Measurements from ENCODE around the gene HLCS.

Gene HLCS

GRCh38 chr21:36841866-36842265 is 124.6 kb downstream of the HLCS start:
- H3K27me3 ChIP-seq (ENCODE audit: control insufficient read depth in 5 of 5, insufficient read depth in 4 of 5, low read length in 5 of 5) = no peaks in the 10 kb centered on the region
- H3K9me3 ChIP-seq (ENCODE audit: control insufficient read depth in 5 of 5, low read length in 5 of 5) = no peaks in the 10 kb centered on the region
- H3K9ac ChIP-seq (ENCODE audit: low read length in 5 of 5) = no peak overlapping the region
- no peak overlapping the region for H3K4me3 ChIP-seq (ENCODE audit: low read depth in 1 of 5, low read length in 5 of 5)
- H3K27ac ChIP-seq (ENCODE audit: low read depth, low read length) = no peak overlapping the region
- H3K36me3 ChIP-seq (ENCODE audit: control insufficient read depth in 5 of 5, insufficient read depth in 5 of 5, low read length in 5 of 5) = no peaks in the 10 kb centered on the region
- no peaks in the 10 kb centered on the region for H3K4me1 ChIP-seq (ENCODE audit: control insufficient read depth in 5 of 5, insufficient read depth in 5 of 5, low read length in 5 of 5)

GRCh38 chr21:36839735-36840134 is 126.7 kb downstream of the HLCS start:
- H3K27me3 ChIP-seq (ENCODE audit: control insufficient read depth in 5 of 5, insufficient read depth in 4 of 5, low read length in 5 of 5) = no peaks in the 10 kb centered on the region
- no peak overlapping the region for H3K27ac ChIP-seq (ENCODE audit: low read depth, low read length)
- no peak overlapping the region for H3K4me3 ChIP-seq (ENCODE audit: low read depth in 1 of 5, low read length in 5 of 5)
- no peaks in the 10 kb centered on the region for H3K4me1 ChIP-seq (ENCODE audit: control insufficient read depth in 5 of 5, insufficient read depth in 5 of 5, low read length in 5 of 5)
- H3K36me3 ChIP-seq (ENCODE audit: control insufficient read depth in 5 of 5, insufficient read depth in 5 of 5, low read length in 5 of 5) = no peaks in the 10 kb centered on the region
- no peak overlapping the region for H3K9ac ChIP-seq (ENCODE audit: low read length in 5 of 5)
- no peaks in the 10 kb centered on the region for H3K9me3 ChIP-seq (ENCODE audit: control insufficient read depth in 5 of 5, low read length in 5 of 5)

DNA sequence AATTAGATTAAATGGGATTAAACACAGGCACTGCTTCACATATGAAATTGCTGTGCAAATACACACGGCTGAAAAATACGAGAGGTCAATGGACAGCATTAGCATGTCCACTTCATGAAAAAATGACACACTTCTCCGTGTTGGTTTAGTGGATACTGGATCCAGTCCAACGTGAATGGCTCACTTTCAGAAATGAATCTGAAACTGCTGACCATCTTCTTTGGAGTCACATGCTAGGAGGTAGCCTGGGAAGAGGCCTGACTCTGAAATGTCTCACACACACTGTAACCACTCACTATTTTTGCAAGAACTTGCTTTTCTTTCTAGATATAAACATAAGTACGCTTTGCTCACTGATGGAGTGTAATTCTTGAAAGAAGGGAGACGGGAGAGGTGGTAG is 127.3 kb downstream of the HLCS start:
- Histone ChIP-seq H3K36me3 (ENCODE audit: control insufficient read depth in 5 of 5, insufficient read depth in 5 of 5, low read length in 5 of 5) (no peaks in the 10 kb centered on the region), H3K4me3 (ENCODE audit: low read depth in 1 of 5, low read length in 5 of 5) (no peak overlapping the region), H3K9me3 (ENCODE audit: control insufficient read depth in 5 of 5, low read length in 5 of 5) (no peaks in the 10 kb centered on the region), H3K9ac (ENCODE audit: low read length in 5 of 5) (no peak overlapping the region), H3K27me3 (ENCODE audit: control insufficient read depth in 5 of 5, insufficient read depth in 4 of 5, low read length in 5 of 5) (no peaks in the 10 kb centered on the region), H3K27ac (ENCODE audit: low read depth, low read length) (no peak overlapping the region), H3K4me1 (ENCODE audit: control insufficient read depth in 5 of 5, insufficient read depth in 5 of 5, low read length in 5 of 5) (no peaks in the 10 kb centered on the region)

DNA sequence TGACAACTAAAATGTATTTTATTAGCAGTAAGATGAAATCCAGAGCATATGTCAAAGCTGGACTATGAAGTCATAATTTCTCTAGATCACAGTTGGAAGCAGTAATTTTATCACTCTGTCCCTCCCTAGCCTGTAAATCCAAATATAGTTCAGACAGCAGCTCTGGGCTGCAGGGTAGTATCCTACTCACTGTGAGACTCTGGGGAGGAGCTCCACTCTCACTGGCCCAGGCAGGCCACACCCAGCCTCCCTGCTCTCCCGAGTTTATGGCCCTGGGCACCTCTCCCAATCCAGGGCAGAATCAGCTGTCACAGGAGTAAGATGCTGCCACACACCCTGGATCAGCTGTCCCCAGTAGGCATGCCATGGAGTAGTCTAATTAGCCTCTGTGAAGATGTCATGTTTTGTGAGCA is 131.1 kb downstream of the HLCS start:
- no peak overlapping the region for H3K4me3 ChIP-seq (ENCODE audit: low read depth in 1 of 5, low read length in 5 of 5)

DNA sequence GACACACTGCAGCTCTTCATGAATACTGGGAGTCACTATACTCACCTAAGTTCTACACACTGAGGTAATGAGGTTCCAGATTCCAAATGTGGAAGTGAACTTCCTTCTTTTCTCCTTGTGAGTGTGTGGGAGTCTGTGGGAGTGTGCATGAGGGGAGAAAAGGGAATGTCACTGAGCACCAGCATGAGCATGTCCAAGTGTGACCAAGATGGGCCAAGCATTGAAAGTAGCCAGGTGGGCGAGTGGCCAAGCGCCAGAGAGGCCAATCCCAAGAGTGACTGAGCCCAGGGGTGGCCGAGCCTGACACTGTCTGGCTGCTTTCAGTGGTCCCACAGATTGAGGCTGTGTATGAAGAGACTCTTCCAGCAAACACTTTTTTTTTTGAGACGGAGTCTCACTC is 132.3 kb downstream of the HLCS start:
- H3K9ac ChIP-seq (ENCODE audit: low read length in 5 of 5) = no peak overlapping the region
- no peaks in the 10 kb centered on the region for H3K4me1 ChIP-seq (ENCODE audit: control insufficient read depth in 5 of 5, insufficient read depth in 5 of 5, low read length in 5 of 5)
- no peak overlapping the region for H3K27ac ChIP-seq (ENCODE audit: low read depth, low read length)
- H3K36me3 ChIP-seq (ENCODE audit: control insufficient read depth in 5 of 5, insufficient read depth in 5 of 5, low read length in 5 of 5) = no peaks in the 10 kb centered on the region
- H3K27me3 ChIP-seq (ENCODE audit: control insufficient read depth in 5 of 5, insufficient read depth in 4 of 5, low read length in 5 of 5) = no peaks in the 10 kb centered on the region
- H3K4me3 ChIP-seq (ENCODE audit: low read depth in 1 of 5, low read length in 5 of 5) = no peak overlapping the region
- no peaks in the 10 kb centered on the region for H3K9me3 ChIP-seq (ENCODE audit: control insufficient read depth in 5 of 5, low read length in 5 of 5)

More for the DNA sequence above, 131.1 kb downstream of the HLCS start:
- Histone ChIP-seq H3K36me3 (ENCODE audit: control insufficient read depth in 5 of 5, insufficient read depth in 5 of 5, low read length in 5 of 5) (no peaks in the 10 kb centered on the region), H3K9ac (ENCODE audit: low read length in 5 of 5) (no peak overlapping the region), H3K27me3 (ENCODE audit: control insufficient read depth in 5 of 5, insufficient read depth in 4 of 5, low read length in 5 of 5) (no peaks in the 10 kb centered on the region), H3K4me1 (ENCODE audit: control insufficient read depth in 5 of 5, insufficient read depth in 5 of 5, low read length in 5 of 5) (no peaks in the 10 kb centered on the region), H3K9me3 (ENCODE audit: control insufficient read depth in 5 of 5, low read length in 5 of 5) (no peaks in the 10 kb centered on the region), H3K27ac (ENCODE audit: low read depth, low read length) (no peak overlapping the region)

DNA sequence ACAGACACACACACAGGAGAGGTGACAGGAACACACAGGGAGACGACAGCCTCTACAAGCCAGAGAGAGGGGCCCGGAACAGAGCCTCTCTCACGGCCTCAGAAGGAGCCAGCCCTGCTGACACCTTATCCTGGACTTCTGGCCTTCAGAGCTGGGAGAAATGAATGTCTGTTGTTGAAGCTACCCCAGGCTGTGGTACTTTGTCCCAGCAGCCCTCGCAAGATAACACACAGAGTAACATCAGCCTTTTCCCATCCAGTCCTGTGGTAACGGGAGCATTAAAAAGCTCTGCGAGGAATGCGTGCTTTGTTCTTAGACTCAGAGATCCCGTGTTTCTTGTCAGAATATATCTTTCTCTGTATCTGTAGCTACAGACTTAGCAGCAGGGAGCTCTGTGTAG is 136.4 kb downstream of the HLCS start:
- H3K36me3 ChIP-seq (ENCODE audit: control insufficient read depth in 5 of 5, insufficient read depth in 5 of 5, low read length in 5 of 5) = peaks cover 0 to 2% (median 0%) of the 10 kb centered on the region in 5 donors
- H3K4me1 ChIP-seq (ENCODE audit: control insufficient read depth in 5 of 5, insufficient read depth in 5 of 5, low read length in 5 of 5) = no peaks in the 10 kb centered on the region
- H3K4me3 ChIP-seq (ENCODE audit: low read depth in 1 of 5, low read length in 5 of 5) = no peak overlapping the region
- no peak overlapping the region for H3K27ac ChIP-seq (ENCODE audit: low read depth, low read length)
- H3K9me3 ChIP-seq (ENCODE audit: control insufficient read depth in 5 of 5, low read length in 5 of 5) = no peaks in the 10 kb centered on the region
- no peaks in the 10 kb centered on the region for H3K27me3 ChIP-seq (ENCODE audit: control insufficient read depth in 5 of 5, insufficient read depth in 4 of 5, low read length in 5 of 5)
- no peak overlapping the region for H3K9ac ChIP-seq (ENCODE audit: low read length in 5 of 5)

GRCh38 chr21:36828891-36829515 is 137.5 kb downstream of the HLCS start:
- Histone ChIP-seq H3K4me3 (ENCODE audit: low read depth in 1 of 5, low read length in 5 of 5) (no peak overlapping the region), H3K4me1 (ENCODE audit: control insufficient read depth in 5 of 5, insufficient read depth in 5 of 5, low read length in 5 of 5) (no peaks in the 10 kb centered on the region), H3K27me3 (ENCODE audit: control insufficient read depth in 5 of 5, insufficient read depth in 4 of 5, low read length in 5 of 5) (no peaks in the 10 kb centered on the region), H3K36me3 (ENCODE audit: control insufficient read depth in 5 of 5, insufficient read depth in 5 of 5, low read length in 5 of 5) (peaks cover 0 to 2% (median 0%) of the 10 kb centered on the region in 5 donors), H3K27ac (ENCODE audit: low read depth, low read length) (no peak overlapping the region), H3K9me3 (ENCODE audit: control insufficient read depth in 5 of 5, low read length in 5 of 5) (no peaks in the 10 kb centered on the region), H3K9ac (ENCODE audit: low read length in 5 of 5) (no peak overlapping the region)

- no peak overlapping the region for H3K27ac ChIP-seq (ENCODE audit: low read depth, low read length)
- H3K4me1 ChIP-seq (ENCODE audit: control insufficient read depth in 5 of 5, insufficient read depth in 5 of 5, low read length in 5 of 5) = no peaks in the 10 kb centered on the region
- H3K9ac ChIP-seq (ENCODE audit: low read length in 5 of 5) = no peak overlapping the region
- no peaks in the 10 kb centered on the region for H3K9me3 ChIP-seq (ENCODE audit: control insufficient read depth in 5 of 5, low read length in 5 of 5)
- peaks cover 0 to 2% (median 0%) of the 10 kb centered on the region in 5 donors for H3K36me3 ChIP-seq (ENCODE audit: control insufficient read depth in 5 of 5, insufficient read depth in 5 of 5, low read length in 5 of 5)
- H3K27me3 ChIP-seq (ENCODE audit: control insufficient read depth in 5 of 5, insufficient read depth in 4 of 5, low read length in 5 of 5) = no peaks in the 10 kb centered on the region
- no peak overlapping the region for H3K4me3 ChIP-seq (ENCODE audit: low read depth in 1 of 5, low read length in 5 of 5)
These were observed 138.3 kb downstream of the HLCS start for GRCh38 chr21:36828208-36828607.

GRCh38 chr21:36825658-36826057 is 140.8 kb downstream of the HLCS start:
- no peak overlapping the region for H3K9ac ChIP-seq (ENCODE audit: low read length in 5 of 5)
- peaks cover 0 to 4% (median 0%) of the 10 kb centered on the region in 5 donors for H3K36me3 ChIP-seq (ENCODE audit: control insufficient read depth in 5 of 5, insufficient read depth in 5 of 5, low read length in 5 of 5)
- H3K27me3 ChIP-seq (ENCODE audit: control insufficient read depth in 5 of 5, insufficient read depth in 4 of 5, low read length in 5 of 5) = no peaks in the 10 kb centered on the region
- H3K9me3 ChIP-seq (ENCODE audit: control insufficient read depth in 5 of 5, low read length in 5 of 5) = no peaks in the 10 kb centered on the region
- no peak overlapping the region for H3K27ac ChIP-seq (ENCODE audit: low read depth, low read length)
- H3K4me1 ChIP-seq (ENCODE audit: control insufficient read depth in 5 of 5, insufficient read depth in 5 of 5, low read length in 5 of 5) = no peaks in the 10 kb centered on the region
- H3K4me3 ChIP-seq (ENCODE audit: low read depth in 1 of 5, low read length in 5 of 5) = no peak overlapping the region

- Histone ChIP-seq H3K4me3 (ENCODE audit: low read depth in 1 of 5, low read length in 5 of 5) (no peak overlapping the region), H3K4me1 (ENCODE audit: control insufficient read depth in 5 of 5, insufficient read depth in 5 of 5, low read length in 5 of 5) (no peaks in the 10 kb centered on the region), H3K9ac (ENCODE audit: low read length in 5 of 5) (no peak overlapping the region), H3K27ac (ENCODE audit: low read depth, low read length) (no peak overlapping the region), H3K9me3 (ENCODE audit: control insufficient read depth in 5 of 5, low read length in 5 of 5) (no peaks in the 10 kb centered on the region), H3K36me3 (ENCODE audit: control insufficient read depth in 5 of 5, insufficient read depth in 5 of 5, low read length in 5 of 5) (peaks cover 0 to 7% (median 0%) of the 10 kb centered on the region in 5 donors), H3K27me3 (ENCODE audit: control insufficient read depth in 5 of 5, insufficient read depth in 4 of 5, low read length in 5 of 5) (no peaks in the 10 kb centered on the region)
These were observed 145.5 kb downstream of the HLCS start for GRCh38 chr21:36821032-36821299.
